CD14-positive monocyte (primary cell): Measurements from ENCODE around the gene FXYD2. TPM values are rescaled to one million over a fixed set of nuclear protein-coding genes. Genes with fewer than 3 reads are reported as not detected.

ENCODE experiments used
- DNase-seq, 3 donors: peaks; one replicate each; pipeline ENCODE4 v3.0.0-alpha.2; 2011 to 2022
- H2AFZ ChIP-seq: 2 replicates; pipeline ENCODE4 v1.6.0; 2012; ENCODE audit warnings: mild to moderate bottlenecking, low read depth, low read length, inconsistent platforms; ENCODE audit not compliant: insufficient read depth, poor library complexity, severe bottlenecking
- H3K27ac ChIP-seq, 2 donors: 1 replicate in 1 of 2; 2 replicates in 1 of 2; pipeline ENCODE4 v1.5.1; 2012 to 2013; ENCODE audit warnings: low read length in 2 of 2, control low read depth in 1 of 2, inconsistent platforms in 1 of 2, low read depth in 1 of 2, mild to moderate bottlenecking in 1 of 2
- H3K27me3 ChIP-seq, 2 donors: one replicate each; pipeline versions ENCODE4 v1.6.0 to v1.6.1; 2011 to 2013; ENCODE audit warnings: low read length in 2 of 2; ENCODE audit not compliant: control insufficient read depth in 2 of 2, insufficient read depth in 2 of 2
- H3K36me3 ChIP-seq, 2 donors: replicated peaks in 1 of 2; 1 replicate in 1 of 2; 2 replicates in 1 of 2; pipeline versions ENCODE4 v1.5.1 to v1.6.1; 2012 to 2013; ENCODE audit warnings: low read length in 2 of 2, control low read depth in 1 of 2, inconsistent platforms in 1 of 2, mild to moderate bottlenecking in 1 of 2; ENCODE audit not compliant: insufficient read depth in 2 of 2, control insufficient read depth in 1 of 2
- H3K4me1 ChIP-seq, 2 donors: 1 replicate in 1 of 2; 2 replicates in 1 of 2; pipeline versions ENCODE4 v1.5.1 to v1.6.1; 2012 to 2013; ENCODE audit warnings: low read length in 2 of 2, control low read depth in 1 of 2, inconsistent platforms in 1 of 2, mild to moderate bottlenecking in 1 of 2, moderate library complexity in 1 of 2; ENCODE audit not compliant: insufficient read depth in 2 of 2, control insufficient read depth in 1 of 2
- H3K4me2 ChIP-seq: replicated peaks from 2 replicates; pipeline ENCODE3; 2012; ENCODE audit warnings: low read length, moderate library complexity, mild to moderate bottlenecking; ENCODE audit not compliant: poor library complexity, severe bottlenecking; ENCODE audit errors: extremely low read depth
- H3K4me3 ChIP-seq, 3 experiments: fragments of 200-600 bp in 1 of 3; sonication (generic) in 1 of 3; replicated peaks in 1 of 3; 1 replicate in 2 of 3; 2 replicates in 1 of 3; pipeline ENCODE4 v1.5.1; 2011 to 2013; ENCODE audit warnings: low read length in 3 of 3, mild to moderate bottlenecking in 3 of 3, control low read depth in 2 of 3, low read depth in 2 of 3, inconsistent platforms in 1 of 3, moderate library complexity in 1 of 3
- H3K79me2 ChIP-seq: 2 replicates; pipeline ENCODE4 v1.6.0; 2012; ENCODE audit warnings: mild to moderate bottlenecking, control low read depth, inconsistent platforms, low read length, moderate library complexity; ENCODE audit not compliant: insufficient read depth
- H3K9ac ChIP-seq: 2 replicates; pipeline ENCODE4 v1.6.0; 2017; ENCODE audit warnings: low read length, mild to moderate bottlenecking; ENCODE audit not compliant: insufficient read depth, poor library complexity, severe bottlenecking
- H3K9me3 ChIP-seq, 2 donors: replicated peaks in 1 of 2; 1 replicate in 1 of 2; 2 replicates in 1 of 2; pipeline versions ENCODE4 v1.5.1 to v1.6.1; 2012 to 2013; ENCODE audit warnings: low read length in 2 of 2, control low read depth in 1 of 2; ENCODE audit not compliant: control insufficient read depth in 1 of 2, insufficient read depth in 1 of 2
- H4K20me1 ChIP-seq: 2 replicates; pipeline ENCODE4 v1.6.0; 2012; ENCODE audit warnings: mild to moderate bottlenecking, low read length, control low read depth, moderate library complexity; ENCODE audit not compliant: insufficient read depth
- H3K27ac Mint-ChIP-seq, 7 donors: one replicate each; pipeline ENCODE4 v1.8.0; 2020; ENCODE audit warnings: mild to moderate bottlenecking in 7 of 7, mixed read lengths in 7 of 7, moderate library complexity in 6 of 7, inconsistent platforms in 2 of 7
- H3K27me3 Mint-ChIP-seq, 3 donors: one replicate each; pipeline ENCODE4 v1.8.0; 2021 to 2022; ENCODE audit warnings: low read depth in 3 of 3, mild to moderate bottlenecking in 3 of 3, mixed read lengths in 3 of 3, moderate library complexity in 3 of 3, inconsistent platforms in 1 of 3
- H3K36me3 Mint-ChIP-seq, 2 donors: one replicate each; pipeline ENCODE4 v1.8.0; 2020; ENCODE audit warnings: mixed read lengths in 2 of 2, inconsistent platforms in 1 of 2, mild to moderate bottlenecking in 1 of 2
- H3K4me1 Mint-ChIP-seq: one replicate; pipeline ENCODE4 v1.8.0; 2020; ENCODE audit warnings: mild to moderate bottlenecking, mixed read lengths
- H3K4me3 Mint-ChIP-seq, 2 donors: one replicate each; pipeline ENCODE4 v1.8.0; 2020; ENCODE audit warnings: mild to moderate bottlenecking in 2 of 2, mixed read lengths in 2 of 2, moderate library complexity in 1 of 2
- H3K9me3 Mint-ChIP-seq, 7 donors: one replicate each; pipeline ENCODE4 v1.8.0; 2020 to 2022; ENCODE audit warnings: mixed read lengths in 7 of 7, mild to moderate bottlenecking in 6 of 7, moderate library complexity in 6 of 7, inconsistent platforms in 2 of 7
- WGBS: methylation state at CpG from one replicate; pipeline ENCODE4 v1.1.5; 2013; ENCODE audit warnings: missing lambda C conversion rate; ENCODE audit not compliant: insufficient coverage; 5-methylcytosine and 5-hydroxymethylcytosine counted together
- intact Hi-C, 2 donors: fragments of 100-400 bp; cut with micrococcal nuclease; formaldehyde crosslinking; loops; one replicate each; pipeline versions ENCODE4 v1.15.0 to v1.15.1; 2023
- polyA minus RNA-seq: library from RNA; depleted of rRNA, polyadenylated mRNA; stranded (reverse); fragments of >200 nt; gene quantifications from 2 replicates; pipeline ENCODE4 v1.2.3, GENCODE V29; 2012
- polyA plus RNA-seq, 3 donors: library from polyadenylated mRNA; depleted of rRNA in 1 of 3; unstranded in 2 of 3; stranded (reverse) in 1 of 3; fragments of 300-500 nt in 2 of 3; fragments of >200 nt in 1 of 3; fragmentation: Illumina TruSeq in 2 of 3; gene quantifications; 1 replicate in 2 of 3; 2 replicates in 1 of 3; pipeline ENCODE4 v1.2.3, GENCODE V29; 2012 to 2021
- total RNA-seq, 12 experiments: library from RNA in 1 of 12; stranded (reverse) in 1 of 12; fragments of 120-200 nt in 1 of 12; gene quantifications; one replicate each; pipeline ENCODE4 v1.2.4 and lab custom pipeline; 2013 to 2026; ENCODE audit warnings: mixed read lengths in 6 of 12, inconsistent platforms in 1 of 12
- TF ChIP-seq, protein P1 (sequence below): fragments of 200-600 bp; IDR thresholded peaks from one replicate; pipeline ENCODE4 v1.8.0; 2022; ENCODE audit warnings: antibody characterized with exemption, mild to moderate bottlenecking

The FXYD2 gene
- 1.7 TPM for total RNA-seq (2013)
- 1 to 10 TPM in 2 of 3 donors, under 1 TPM in 1; 0.96 to 4.4 (median 2.5) TPM for polyA plus RNA-seq
- 0.69 and 1.6 TPM in 2 replicates for polyA minus RNA-seq
- total RNA-seq (lab: John Stamatoyannopoulos, UW): 1.1 to 16.7 (median 5.9) reads per million in 11 experiments

GRCh38 chr11:117824571-117825537 lies at the start of gene FXYD2:
Gene FXYD2, minus strand, starts transcription at chr11:117824744. Its CDS starts 66 bp downstream, at chr11:117824678.
- H3K36me3 Mint-ChIP-seq: no peaks in the 10 kb centered on the region
- peak within 1 kb of the TSS; percentile 85 to 93 (median 88) for H3K27ac Mint-ChIP-seq
- no peaks in the 10 kb centered on the region for H3K79me2 ChIP-seq
- H3K4me1 Mint-ChIP-seq: peaks cover 71% of the 10 kb centered on the region
- TF ChIP-seq, protein P1, sequence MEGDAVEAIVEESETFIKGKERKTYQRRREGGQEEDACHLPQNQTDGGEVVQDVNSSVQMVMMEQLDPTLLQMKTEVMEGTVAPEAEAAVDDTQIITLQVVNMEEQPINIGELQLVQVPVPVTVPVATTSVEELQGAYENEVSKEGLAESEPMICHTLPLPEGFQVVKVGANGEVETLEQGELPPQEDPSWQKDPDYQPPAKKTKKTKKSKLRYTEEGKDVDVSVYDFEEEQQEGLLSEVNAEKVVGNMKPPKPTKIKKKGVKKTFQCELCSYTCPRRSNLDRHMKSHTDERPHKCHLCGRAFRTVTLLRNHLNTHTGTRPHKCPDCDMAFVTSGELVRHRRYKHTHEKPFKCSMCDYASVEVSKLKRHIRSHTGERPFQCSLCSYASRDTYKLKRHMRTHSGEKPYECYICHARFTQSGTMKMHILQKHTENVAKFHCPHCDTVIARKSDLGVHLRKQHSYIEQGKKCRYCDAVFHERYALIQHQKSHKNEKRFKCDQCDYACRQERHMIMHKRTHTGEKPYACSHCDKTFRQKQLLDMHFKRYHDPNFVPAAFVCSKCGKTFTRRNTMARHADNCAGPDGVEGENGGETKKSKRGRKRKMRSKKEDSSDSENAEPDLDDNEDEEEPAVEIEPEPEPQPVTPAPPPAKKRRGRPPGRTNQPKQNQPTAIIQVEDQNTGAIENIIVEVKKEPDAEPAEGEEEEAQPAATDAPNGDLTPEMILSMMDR: no peak
- peak within 1 kb of the TSS in 1 of 3 experiments; percentile 49 for H3K4me3 ChIP-seq
- peak; percentile 46 to 87 (median 82) for DNase-seq
- peaks cover 0 to 1% (median 0%) of the 10 kb centered on the region in 3 donors for H3K27me3 Mint-ChIP-seq
- H2AFZ ChIP-seq: peak within 1 kb of the TSS; percentile 84
- peak within 1 kb of the TSS; percentile 66 for H3K4me2 ChIP-seq
- H3K9ac ChIP-seq: peak within 1 kb of the TSS; percentile 61
- H3K36me3 ChIP-seq: no peaks in the 10 kb centered on the region
- H3K27ac ChIP-seq: peak within 1 kb of the TSS; percentile 82 to 89
- WGBS: 22% methylated on average over 16 of the region's 22 CpGs
- peaks cover 63 to 67% of the 10 kb centered on the region in 2 donors for H3K4me1 ChIP-seq
- H3K9me3 Mint-ChIP-seq: no peaks in the 10 kb centered on the region
- no peaks in the 10 kb centered on the region for H3K27me3 ChIP-seq
- H3K4me3 Mint-ChIP-seq: peak within 1 kb of the TSS; percentile 59 to 83
- H4K20me1 ChIP-seq: no peaks in the 10 kb centered on the region
- intact Hi-C loops: loop anchor here (5.0 kb wide), 2 partner anchors 77 to 122 kb away; no protein-coding TSS in a partner anchor
- H3K9me3 ChIP-seq: no peaks in the 10 kb centered on the region

GRCh38 chr11:117873828-117874125 lies 49.2 kb upstream of the FXYD2 start:
- Mint-ChIP-seq H3K36me3 (peaks cover 4 to 17% of the 10 kb centered on the region in 2 donors), H3K9me3 (peaks cover 0 to 10% (median 8%) of the 10 kb centered on the region in 7 donors), H3K4me3 (peak overlapping the region; percentile 75 to 95), H3K4me1 (peaks cover 67% of the 10 kb centered on the region), H3K27me3 (peaks cover 41 to 52% (median 42%) of the 10 kb centered on the region in 3 donors), H3K27ac (peak overlapping the region in 3 of 7 donors; percentile 20 to 62 (median 30))
- Histone ChIP-seq H2AFZ (peak overlapping the region; percentile 75), H3K27ac (no peak overlapping the region), H4K20me1 (no peaks in the 10 kb centered on the region), H3K79me2 (no peaks in the 10 kb centered on the region), H3K36me3 (no peaks in the 10 kb centered on the region), H3K4me1 (peaks cover 48 to 64% of the 10 kb centered on the region in 2 donors), H3K9ac (no peak overlapping the region), H3K4me2 (peak overlapping the region; percentile 80), H3K27me3 (peaks cover 32 to 40% of the 10 kb centered on the region in 2 donors), H3K9me3 (peaks cover 0 to 8% of the 10 kb centered on the region in 2 donors), H3K4me3 (peak overlapping the region in 1 of 3 experiments; percentile 74)
- 71% methylated on average over 3 of the region's 8 CpGs for WGBS
- intact Hi-C loops: no loop called here
- DNase-seq: no peak
- TF ChIP-seq, protein P1: no peak
